ENCODE measurements around the gene USP47.

DNA sequence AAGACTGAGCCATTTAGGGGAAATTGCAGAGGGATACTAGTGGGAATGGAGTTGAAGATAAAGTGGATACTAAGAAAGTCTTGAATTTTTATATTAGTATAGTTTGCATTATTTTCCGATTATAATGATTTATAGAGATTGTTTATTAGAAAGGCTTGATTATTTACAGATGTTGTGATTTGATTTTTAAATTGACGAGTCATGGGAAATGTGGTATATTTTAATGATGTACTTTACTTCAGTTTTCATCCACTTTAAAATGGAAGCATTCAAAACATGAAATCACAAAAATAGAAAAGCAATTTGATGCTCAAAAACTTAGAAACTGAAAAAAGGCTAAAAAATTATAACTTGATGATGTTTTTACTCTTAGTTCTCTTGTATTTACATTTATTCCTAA lies 21.2 kb downstream of the USP47 start:
- TF ChIP-seq CTCF (IDR thresholded peaks at IDR 0.05) = no peak
- no peak for TF ChIP-seq EP300 (IDR thresholded peaks at IDR 0.05)
